ENCODE data around the gene PLSCR3.
"Not testable (repeated sequence)": the region's sequence is repeated elsewhere in the genome, so short reads cannot be mapped to it uniquely, and the experiment has no call there.

Gene PLSCR3

GRCh38 chr17:7379134-7379533, 15.2 kb downstream of the PLSCR3 start:
- DNase-seq, result no peak

GRCh38 chr17:7374353-7374752, 20.0 kb downstream of the PLSCR3 start:
- DNase-seq, result no peak

GRCh38 chr17:7370853-7371252, 23.5 kb downstream of the PLSCR3 start:
- DNase-seq, result no peak

- DNase-seq, result no peak
Observed at GRCh38 chr17:7369825-7370224, 24.5 kb downstream of the PLSCR3 start.

- not testable (repeated sequence) for DNase-seq
Observed at GRCh38 chr17:7368599-7368994, 25.7 kb downstream of the PLSCR3 start.

GRCh38 chr17:7367918-7368598, 26.3 kb downstream of the PLSCR3 start:
- DNase-seq, result no peak

GRCh38 chr17:7367083-7367482, 27.2 kb downstream of the PLSCR3 start:
- no peak for DNase-seq

GRCh38 chr17:7365963-7366362, 28.4 kb downstream of the PLSCR3 start:
- DNase-seq, result not testable (repeated sequence)

- no peak for DNase-seq
Observed at GRCh38 chr17:7363311-7363710, 31.0 kb downstream of the PLSCR3 start.

GRCh38 chr17:7361906-7362305, 32.4 kb downstream of the PLSCR3 start:
- no peak for DNase-seq

GRCh38 chr17:7357381-7357780, 36.9 kb downstream of the PLSCR3 start:
- no peak for DNase-seq

- no peak for DNase-seq
Observed at GRCh38 chr17:7356756-7357155, 37.6 kb downstream of the PLSCR3 start.

- DNase-seq, result peak; percentile 61
Observed at GRCh38 chr17:7356072-7356549, 38.2 kb downstream of the PLSCR3 start.

GRCh38 chr17:7355573-7355972, 38.8 kb downstream of the PLSCR3 start:
- DNase-seq, result no peak

GRCh38 chr17:7355053-7355452, 39.3 kb downstream of the PLSCR3 start, which contains the start of gene TMEM95:
Gene TMEM95 (plus strand): TSS chr17:7355156. CDS start chr17:7355205, 49 bp downstream.
- DNase-seq, result no peak

- DNase-seq, result no peak
Observed at GRCh38 chr17:7354262-7354843, 40.0 kb downstream of the PLSCR3 start.

- no peak for DNase-seq
Observed at GRCh38 chr17:7352910-7353635, 41.3 kb downstream of the PLSCR3 start.

GRCh38 chr17:7352503-7352889, 41.8 kb downstream of the PLSCR3 start:
- DNase-seq, result no peak

GRCh38 chr17:7351665-7352502, 42.4 kb downstream of the PLSCR3 start, which contains the start of gene KCTD11:
Gene KCTD11 (plus strand): TSS chr17:7352162.
- DNase-seq, result peak; percentile 44

GRCh38 chr17:7348478-7349242, 45.7 kb downstream of the PLSCR3 start:
- DNase-seq, result no peak

- DNase-seq, result no peak
Observed at GRCh38 chr17:7347630-7348477, 46.5 kb downstream of the PLSCR3 start.

Data from NCI-H510A treated with DMSO at 0.1 percent for 48 hours (cell line).